ENCODE results near the gene MAGEA2. TPM values are rescaled to one million over a fixed set of nuclear protein-coding genes. Genes with fewer than 3 reads are reported as not detected.
"Not testable (repeated sequence)": the region's sequence is repeated elsewhere in the genome, so short reads cannot be mapped to it uniquely, and the experiment has no call there.

MAGEA2 gene
- total RNA-seq, 1 experiment from 2014 or later, result not detected

GRCh38 chrX:152733261-152733975, 20.2 kb downstream of the MAGEA2 start, which contains the start of the genes CSAG1 and MAGEA12:
Gene CSAG1, minus strand, starts transcription at chrX:152733721. Its CDS starts 1,261 bp downstream, at chrX:152732460.
Gene MAGEA12, plus strand, starts transcription at chrX:152733757. Its CDS starts 2,405 bp downstream, at chrX:152736162.
- Histone ChIP-seq H3K27me3 (replicated peaks; ENCODE audit: control insufficient read depth, insufficient read depth, low read length) (no peaks in the 10 kb centered on the region), H3K36me3 (ENCODE audit: control insufficient read depth, insufficient read depth, low read length) (no peaks in the 10 kb centered on the region), H3K9me3 (no peaks in the 10 kb centered on the region), H3K4me1 (no peaks in the 10 kb centered on the region), H3K4me3 (ENCODE audit: low read depth, low read length) (no peak within 1 kb of the TSS)
- no peaks in the 10 kb centered on the region for H3K36me3 Mint-ChIP-seq (ENCODE audit: insufficient read depth, unreplicated experiment)
- ChIA-PET POLR2A (no interaction called here), CTCF (interaction anchor here (0.5 kb wide), 1 partner anchor 88 kb away, joined by 3 read pairs; no protein-coding TSS in a partner anchor)
- no peak within 1 kb of the TSS for H3K4me3 Mint-ChIP-seq (ENCODE audit: unreplicated experiment)
- H3K27ac Mint-ChIP-seq (ENCODE audit: unreplicated experiment), result no peak within 1 kb of the TSS
- H3K9me3 Mint-ChIP-seq (ENCODE audit: unreplicated experiment), result no peaks in the 10 kb centered on the region
- TF ChIP-seq CTCF (IDR thresholded peaks at IDR 0.05; ENCODE audit: insufficient read depth in 1 of 2, low read depth in 1 of 2, low read length in 1 of 2, severe bottlenecking in 1 of 2, unreplicated experiment in 1 of 2), result no peak
- DNase-seq, result no peak
- BruUV-seq (replicated peaks), result no TSS peak
- intact Hi-C loops (cut with micrococcal nuclease; ENCODE audit: unreplicated experiment), result no loop called here
- H3K27me3 Mint-ChIP-seq (ENCODE audit: insufficient read depth, unreplicated experiment), result peaks cover 5% of the 10 kb centered on the region
- H3K4me1 Mint-ChIP-seq (ENCODE audit: low read depth, unreplicated experiment), result no peaks in the 10 kb centered on the region

- no peaks in the 10 kb centered on the region for H3K9me3 Mint-ChIP-seq (ENCODE audit: unreplicated experiment)
- CTCF ChIA-PET, result no interaction called here
- POLR2A ChIA-PET, result no interaction called here
- H3K36me3 Mint-ChIP-seq (ENCODE audit: insufficient read depth, unreplicated experiment), result no peaks in the 10 kb centered on the region
- Histone ChIP-seq H3K4me3 (ENCODE audit: low read depth, low read length) (no peak overlapping the region), H3K9me3 (no peaks in the 10 kb centered on the region), H3K27me3 (replicated peaks; ENCODE audit: control insufficient read depth, insufficient read depth, low read length) (no peaks in the 10 kb centered on the region), H3K4me1 (no peaks in the 10 kb centered on the region), H3K36me3 (ENCODE audit: control insufficient read depth, insufficient read depth, low read length) (no peaks in the 10 kb centered on the region)
- no peak for DNase-seq
- H3K27me3 Mint-ChIP-seq (ENCODE audit: insufficient read depth, unreplicated experiment), result no peaks in the 10 kb centered on the region
- no TSS peak for BruUV-seq (replicated peaks)
- intact Hi-C loops (cut with micrococcal nuclease; ENCODE audit: unreplicated experiment), result no loop called here
- H3K4me3 Mint-ChIP-seq (ENCODE audit: unreplicated experiment), result no peak overlapping the region
- H3K27ac Mint-ChIP-seq (ENCODE audit: unreplicated experiment), result no peak overlapping the region
- no peaks in the 10 kb centered on the region for H3K4me1 Mint-ChIP-seq (ENCODE audit: low read depth, unreplicated experiment)
- TF ChIP-seq CTCF (IDR thresholded peaks at IDR 0.05; ENCODE audit: insufficient read depth in 1 of 2, low read depth in 1 of 2, low read length in 1 of 2, severe bottlenecking in 1 of 2, unreplicated experiment in 1 of 2), result no peak
Observed at GRCh38 chrX:152725409-152725808, 28.2 kb downstream of the MAGEA2 start.

- H3K9me3 Mint-ChIP-seq (ENCODE audit: unreplicated experiment); H3K9me3 ChIP-seq; H3K36me3 ChIP-seq (ENCODE audit: control insufficient read depth, insufficient read depth, low read length); H3K27me3 Mint-ChIP-seq (ENCODE audit: insufficient read depth, unreplicated experiment); H3K4me3 Mint-ChIP-seq (ENCODE audit: unreplicated experiment); POLR2A ChIA-PET; H3K27me3 ChIP-seq (replicated peaks; ENCODE audit: control insufficient read depth, insufficient read depth, low read length); BruUV-seq (replicated peaks); H3K4me3 ChIP-seq (ENCODE audit: low read depth, low read length); H3K4me1 Mint-ChIP-seq (ENCODE audit: low read depth, unreplicated experiment); CTCF ChIA-PET; DNase-seq; H3K27ac Mint-ChIP-seq (ENCODE audit: unreplicated experiment); intact Hi-C loops (cut with micrococcal nuclease; ENCODE audit: unreplicated experiment); H3K36me3 Mint-ChIP-seq (ENCODE audit: insufficient read depth, unreplicated experiment); H3K4me1 ChIP-seq: not testable (repeated sequence)
Observed at GRCh38 chrX:152713815-152714787, 39.5 kb downstream of the MAGEA2 start, which contains the start of gene MAGEA2B. Gene MAGEA2B, plus strand, starts transcription at chrX:152714628. Its CDS starts 2,479 bp downstream, at chrX:152717107.

- H3K27ac Mint-ChIP-seq (ENCODE audit: unreplicated experiment), result not testable (repeated sequence)
Observed at GRCh38 chrX:152713195-152713594, 40.4 kb downstream of the MAGEA2 start.

GRCh38 chrX:152709173-152709572, 44.5 kb downstream of the MAGEA2 start, which contains the start of gene CSAG2:
Gene CSAG2, minus strand, starts transcription at chrX:152709273. Its CDS starts 161 bp downstream, at chrX:152709112.
- H3K4me3 ChIP-seq (ENCODE audit: low read depth, low read length); H3K27me3 Mint-ChIP-seq (ENCODE audit: insufficient read depth, unreplicated experiment); H3K27ac Mint-ChIP-seq (ENCODE audit: unreplicated experiment); H3K4me3 Mint-ChIP-seq (ENCODE audit: unreplicated experiment); intact Hi-C loops (cut with micrococcal nuclease; ENCODE audit: unreplicated experiment); H3K9me3 Mint-ChIP-seq (ENCODE audit: unreplicated experiment); H3K9me3 ChIP-seq; H3K27me3 ChIP-seq (replicated peaks; ENCODE audit: control insufficient read depth, insufficient read depth, low read length); CTCF ChIA-PET; H3K36me3 ChIP-seq (ENCODE audit: control insufficient read depth, insufficient read depth, low read length); POLR2A ChIA-PET; DNase-seq; H3K36me3 Mint-ChIP-seq (ENCODE audit: insufficient read depth, unreplicated experiment); BruUV-seq (replicated peaks); H3K4me1 Mint-ChIP-seq (ENCODE audit: low read depth, unreplicated experiment); H3K4me1 ChIP-seq: not testable (repeated sequence)

More at GRCh38 chrX:152713195-152713594, 40.4 kb downstream of the MAGEA2 start:
- H3K27me3 Mint-ChIP-seq (ENCODE audit: insufficient read depth, unreplicated experiment); H3K9me3 ChIP-seq; intact Hi-C loops (cut with micrococcal nuclease; ENCODE audit: unreplicated experiment); H3K9me3 Mint-ChIP-seq (ENCODE audit: unreplicated experiment); H3K4me3 ChIP-seq (ENCODE audit: low read depth, low read length); CTCF ChIA-PET; H3K4me1 ChIP-seq; POLR2A ChIA-PET; H3K4me1 Mint-ChIP-seq (ENCODE audit: low read depth, unreplicated experiment); BruUV-seq (replicated peaks); H3K36me3 ChIP-seq (ENCODE audit: control insufficient read depth, insufficient read depth, low read length); H3K4me3 Mint-ChIP-seq (ENCODE audit: unreplicated experiment); H3K36me3 Mint-ChIP-seq (ENCODE audit: insufficient read depth, unreplicated experiment); H3K27me3 ChIP-seq (replicated peaks; ENCODE audit: control insufficient read depth, insufficient read depth, low read length); DNase-seq: not testable (repeated sequence)
